Left ventricle myocardium superior (tissue), 1 donor: ENCODE measurements around the gene PTPRC. TPM values are rescaled to one million over a fixed set of nuclear protein-coding genes. Genes with fewer than 3 reads are reported as not detected.
A peak's percentile ranks its signal among the peaks of the same experiment; 100 is the strongest.

Experiments
- ATAC-seq: fragments of 200-7000 bp; cut with Tn5 transposase; one replicate; pipeline ENCODE4 v1.9.1; 2020; ENCODE audit warnings: mild to moderate bottlenecking, moderate library complexity
- DNase-seq: peaks from one replicate; pipeline ENCODE4 v3.0.0-alpha.2; 2020
- intact Hi-C: fragments of 100-400 bp; cut with micrococcal nuclease; formaldehyde crosslinking; loops from one replicate; pipeline ENCODE4 v1.11.0; 2022
- total RNA-seq: library from RNA; stranded (reverse); fragmentation: NEBNext Ultra II Directional; extraction: Animal tissue kit (Norgen Biotek cat#: 25700); gene quantifications from one replicate; pipeline ENCODE4 v1.2.1, GENCODE V29; 2021
- donor health status: DM: no; HTN: yes; CAD: no; lungs with severe emphysema.

Gene PTPRC
- total RNA-seq, 1 donor from 2014 or later: 6.9 TPM

- peak; percentile 47 for ATAC-seq
- intact Hi-C loops: no loop called here
- no peak for DNase-seq
These were observed 25.4 kb downstream of the PTPRC start for GRCh38 chr1:198664068-198664788.

GRCh38 chr1:198667186-198667585 lies 28.3 kb downstream of the PTPRC start:
- DNase-seq (no peak), ATAC-seq (no peak)
- intact Hi-C loops: no loop called here

- ATAC-seq: no peak
- intact Hi-C loops: no loop called here
- DNase-seq: no peak
These were observed 29.0 kb downstream of the PTPRC start for GRCh38 chr1:198667807-198668206.

GRCh38 chr1:198669023-198669698 lies 30.3 kb downstream of the PTPRC start:
- DNase-seq (no peak), ATAC-seq (no peak)
- intact Hi-C loops: no loop called here

- DNase-seq: no peak
- intact Hi-C loops: no loop called here
These were observed 30.9 kb downstream of the PTPRC start for GRCh38 chr1:198669771-198670170.

GRCh38 chr1:198671136-198671535 lies 32.3 kb downstream of the PTPRC start:
- ATAC-seq (no peak), DNase-seq (no peak)
- intact Hi-C loops: no loop called here

More at GRCh38 chr1:198669771-198670170, 30.9 kb downstream of the PTPRC start:
- ATAC-seq: no peak

GRCh38 chr1:198672124-198672523 lies 33.3 kb downstream of the PTPRC start:
- intact Hi-C loops: no loop called here
- no peak for ATAC-seq
- DNase-seq: no peak

GRCh38 chr1:198674009-198674408 lies 35.2 kb downstream of the PTPRC start:
- intact Hi-C loops: no loop called here
- ATAC-seq: no peak
- DNase-seq: no peak

- no peak for ATAC-seq
- no peak for DNase-seq
- intact Hi-C loops: no loop called here
These were observed 37.4 kb downstream of the PTPRC start for GRCh38 chr1:198676253-198676652.

- intact Hi-C loops: no loop called here
- ATAC-seq: no peak
- DNase-seq: no peak
These were observed 38.2 kb downstream of the PTPRC start for GRCh38 chr1:198677027-198677426.

- intact Hi-C loops: no loop called here
- ATAC-seq: no peak
- no peak for DNase-seq
These were observed 39.0 kb downstream of the PTPRC start for GRCh38 chr1:198677871-198678270.

- intact Hi-C loops: no loop called here
- no peak for ATAC-seq
- no peak for DNase-seq
These were observed 39.5 kb downstream of the PTPRC start for GRCh38 chr1:198678301-198678836.

GRCh38 chr1:198678901-198679329 lies 40.1 kb downstream of the PTPRC start:
- no peak for DNase-seq
- intact Hi-C loops: no loop called here
- ATAC-seq: no peak

- intact Hi-C loops: no loop called here
- DNase-seq (no peak), ATAC-seq (no peak)
These were observed 40.8 kb downstream of the PTPRC start for GRCh38 chr1:198679535-198680173.

- ATAC-seq: no peak
- intact Hi-C loops: no loop called here
- DNase-seq: no peak
These were observed 41.5 kb downstream of the PTPRC start for GRCh38 chr1:198680174-198680875.

- DNase-seq: no peak
These were observed 42.4 kb downstream of the PTPRC start for GRCh38 chr1:198681252-198681651.

GRCh38 chr1:198681831-198682759 lies 43.3 kb downstream of the PTPRC start:
- peak; percentile 87 for ATAC-seq
- intact Hi-C loops: no loop called here
- DNase-seq: peak; percentile 32

More at GRCh38 chr1:198681252-198681651, 42.4 kb downstream of the PTPRC start:
- intact Hi-C loops: no loop called here
- ATAC-seq: no peak

- no peak for ATAC-seq
- intact Hi-C loops: no loop called here
These were observed 44.0 kb downstream of the PTPRC start for GRCh38 chr1:198682850-198683249.

More at GRCh38 chr1:198682850-198683249, 44.0 kb downstream of the PTPRC start:
- DNase-seq: no peak
